Measurements from ENCODE around the gene HPRT1.

Gene HPRT1

DNA sequence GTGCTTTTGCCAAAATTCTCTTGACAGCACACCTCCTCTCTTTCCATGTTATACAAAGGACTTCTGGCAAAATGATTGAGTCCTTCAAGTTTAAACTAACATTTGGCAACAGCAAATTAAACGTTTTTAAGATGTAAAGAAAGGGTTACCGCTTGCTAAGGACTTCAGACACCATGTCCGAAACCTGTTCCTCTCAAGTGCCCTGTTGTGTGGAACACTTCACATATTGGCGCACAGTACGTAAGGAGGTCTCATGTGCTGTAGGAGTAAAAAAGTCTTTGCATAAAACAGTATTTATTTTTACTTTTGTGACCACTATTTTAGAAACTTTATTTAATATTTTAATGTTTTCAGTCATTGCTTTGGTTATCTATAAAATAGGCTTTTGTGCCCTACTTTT, 33.7 kb upstream of the HPRT1 start:
- H3K4me3 ChIP-seq (ENCODE audit: low read depth, low read length) = no peak overlapping the region
- no peaks in the 10 kb centered on the region for H3K27me3 ChIP-seq
- H3K4me1 ChIP-seq = no peaks in the 10 kb centered on the region
- H3K9me3 ChIP-seq = no peaks in the 10 kb centered on the region
- H3K36me3 ChIP-seq = peaks cover 11% of the 10 kb centered on the region
- TF ChIP-seq, protein P1, sequence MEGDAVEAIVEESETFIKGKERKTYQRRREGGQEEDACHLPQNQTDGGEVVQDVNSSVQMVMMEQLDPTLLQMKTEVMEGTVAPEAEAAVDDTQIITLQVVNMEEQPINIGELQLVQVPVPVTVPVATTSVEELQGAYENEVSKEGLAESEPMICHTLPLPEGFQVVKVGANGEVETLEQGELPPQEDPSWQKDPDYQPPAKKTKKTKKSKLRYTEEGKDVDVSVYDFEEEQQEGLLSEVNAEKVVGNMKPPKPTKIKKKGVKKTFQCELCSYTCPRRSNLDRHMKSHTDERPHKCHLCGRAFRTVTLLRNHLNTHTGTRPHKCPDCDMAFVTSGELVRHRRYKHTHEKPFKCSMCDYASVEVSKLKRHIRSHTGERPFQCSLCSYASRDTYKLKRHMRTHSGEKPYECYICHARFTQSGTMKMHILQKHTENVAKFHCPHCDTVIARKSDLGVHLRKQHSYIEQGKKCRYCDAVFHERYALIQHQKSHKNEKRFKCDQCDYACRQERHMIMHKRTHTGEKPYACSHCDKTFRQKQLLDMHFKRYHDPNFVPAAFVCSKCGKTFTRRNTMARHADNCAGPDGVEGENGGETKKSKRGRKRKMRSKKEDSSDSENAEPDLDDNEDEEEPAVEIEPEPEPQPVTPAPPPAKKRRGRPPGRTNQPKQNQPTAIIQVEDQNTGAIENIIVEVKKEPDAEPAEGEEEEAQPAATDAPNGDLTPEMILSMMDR (IDR thresholded peaks at IDR 0.05; ENCODE audit: low read depth, low read length) = no peak
- no peak for DNase-seq

DNA sequence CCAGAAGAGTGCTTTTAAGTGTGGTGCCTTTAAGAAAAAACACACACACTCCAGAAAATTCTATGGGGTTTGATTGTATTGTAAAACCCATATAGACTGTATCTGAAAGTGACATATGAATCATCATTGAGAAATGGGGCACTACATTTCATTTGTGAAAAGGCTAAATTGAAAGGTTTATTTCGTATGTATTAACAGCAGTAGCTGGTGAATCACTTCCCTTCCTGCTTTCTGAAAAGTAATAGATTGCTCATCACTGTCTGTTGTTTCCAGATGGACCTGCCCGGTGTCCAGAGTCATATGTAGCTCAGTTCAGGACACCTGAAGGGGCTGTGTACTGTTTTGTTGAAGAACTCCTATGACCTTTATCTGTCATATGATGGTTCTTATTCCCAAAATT, 28.1 kb upstream of the HPRT1 start:
- TF ChIP-seq, protein P1 (IDR thresholded peaks at IDR 0.05; ENCODE audit: low read depth, low read length) = no peak

DNA sequence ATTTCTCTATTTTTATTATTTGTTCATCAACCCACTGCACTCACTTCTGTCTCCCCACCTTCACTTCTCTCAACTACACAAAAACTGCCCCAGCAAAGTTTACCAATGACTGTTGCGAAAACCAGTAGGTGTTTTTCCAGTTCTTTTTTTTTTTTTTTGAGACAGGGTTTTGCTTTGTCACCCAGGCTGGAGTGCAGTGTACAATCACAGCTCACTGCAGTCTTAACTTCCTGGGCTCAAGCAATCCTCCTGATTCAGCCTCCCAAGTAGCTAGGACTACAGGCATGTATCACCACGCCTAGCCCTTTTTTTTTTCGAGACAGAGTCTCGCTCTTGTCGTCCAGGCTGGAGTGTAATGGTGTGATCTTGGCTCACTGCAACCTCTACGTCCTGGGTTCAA, 24.1 kb upstream of the HPRT1 start:
- Histone ChIP-seq H3K4me3 (ENCODE audit: low read depth, low read length) (no peak overlapping the region), H3K27me3 (no peaks in the 10 kb centered on the region), H3K4me1 (no peaks in the 10 kb centered on the region), H3K36me3 (no peaks in the 10 kb centered on the region), H3K9me3 (no peaks in the 10 kb centered on the region)
- DNase-seq = no peak
- TF ChIP-seq, protein P1 (IDR thresholded peaks at IDR 0.05; ENCODE audit: low read depth, low read length) = no peak

More for the DNA sequence above, 28.1 kb upstream of the HPRT1 start:
- H3K4me3 ChIP-seq (ENCODE audit: low read depth, low read length) = no peak overlapping the region
- H3K27me3 ChIP-seq = no peaks in the 10 kb centered on the region
- peaks cover 6% of the 10 kb centered on the region for H3K36me3 ChIP-seq
- H3K4me1 ChIP-seq = no peaks in the 10 kb centered on the region
- DNase-seq = no peak
- H3K9me3 ChIP-seq = no peaks in the 10 kb centered on the region

DNA sequence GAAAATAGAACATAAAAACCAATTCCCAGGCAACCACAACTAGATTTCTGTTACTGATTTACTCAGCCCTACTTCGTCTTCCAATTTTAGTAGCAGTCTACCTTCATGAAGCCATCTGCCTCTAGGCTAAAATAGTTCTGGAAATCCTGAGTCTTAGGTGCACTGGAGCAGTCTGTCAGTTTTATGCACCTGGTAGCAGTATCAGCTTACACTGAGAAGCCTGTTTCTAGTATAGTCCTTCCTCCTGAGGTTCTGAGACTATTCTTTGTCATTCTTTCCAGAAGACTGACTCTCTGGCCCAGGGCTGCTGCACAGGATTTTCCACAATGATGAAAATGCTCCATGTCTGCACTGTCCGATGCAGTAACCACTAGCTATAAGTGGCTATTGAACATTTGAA, 16.9 kb upstream of the HPRT1 start:
- H3K4me3 ChIP-seq (ENCODE audit: low read depth, low read length) = no peak overlapping the region
- no peaks in the 10 kb centered on the region for H3K9me3 ChIP-seq
- no peaks in the 10 kb centered on the region for H3K27me3 ChIP-seq
- DNase-seq = no peak
- H3K4me1 ChIP-seq = no peaks in the 10 kb centered on the region
- H3K36me3 ChIP-seq = no peaks in the 10 kb centered on the region
- TF ChIP-seq, protein P1 (IDR thresholded peaks at IDR 0.05; ENCODE audit: low read depth, low read length) = no peak

DNA sequence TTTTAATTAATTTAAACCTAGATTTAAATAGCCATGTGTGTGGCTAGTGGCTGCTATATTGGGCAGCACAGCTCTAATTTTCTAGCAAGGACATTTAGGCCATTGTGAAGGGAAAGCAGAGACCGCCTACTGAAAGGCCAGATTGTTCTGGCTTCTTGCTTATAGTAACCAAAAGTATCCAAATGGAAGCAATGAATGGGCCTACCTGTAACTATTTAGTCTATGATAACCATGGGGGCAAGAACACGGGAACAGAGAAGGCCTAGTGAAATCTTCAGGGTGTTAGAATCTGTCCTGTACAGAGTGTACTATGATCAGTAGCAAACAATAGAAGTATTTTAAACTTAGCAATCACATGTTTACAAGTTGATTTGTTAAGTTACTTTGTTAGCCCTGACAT, 16.5 kb upstream of the HPRT1 start:
- Histone ChIP-seq H3K9me3 (no peaks in the 10 kb centered on the region), H3K4me1 (no peaks in the 10 kb centered on the region), H3K36me3 (no peaks in the 10 kb centered on the region), H3K4me3 (ENCODE audit: low read depth, low read length) (no peak overlapping the region), H3K27me3 (no peaks in the 10 kb centered on the region)
- TF ChIP-seq, protein P1 (IDR thresholded peaks at IDR 0.05; ENCODE audit: low read depth, low read length) = no peak
- DNase-seq = no peak

DNA sequence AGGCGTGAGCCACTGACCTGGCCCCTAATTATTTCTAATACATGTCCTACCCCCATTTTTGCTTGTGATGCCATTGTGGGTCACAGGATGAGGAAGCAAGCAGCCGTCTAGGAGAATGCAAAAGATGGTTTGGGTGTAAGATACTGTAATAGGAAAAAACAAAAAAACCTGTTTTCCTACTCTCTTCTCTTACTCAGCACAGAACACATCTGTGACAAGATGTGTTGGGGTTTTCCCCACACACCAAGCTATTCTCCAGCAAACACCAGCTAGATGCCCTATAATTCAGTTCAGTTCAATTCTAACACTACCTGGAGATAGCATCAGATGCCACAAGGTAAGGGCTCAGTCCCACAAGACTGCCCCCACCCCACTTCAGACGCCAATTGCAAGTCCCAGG, 15.3 kb upstream of the HPRT1 start:
- Histone ChIP-seq H3K4me3 (ENCODE audit: low read depth, low read length) (no peak overlapping the region), H3K36me3 (no peaks in the 10 kb centered on the region), H3K4me1 (no peaks in the 10 kb centered on the region), H3K27me3 (no peaks in the 10 kb centered on the region), H3K9me3 (no peaks in the 10 kb centered on the region)
- TF ChIP-seq, protein P1 (IDR thresholded peaks at IDR 0.05; ENCODE audit: low read depth, low read length) = no peak
- DNase-seq = no peak

Data from BE2C (cell line).